Skin of body (tissue), 2 donors: ENCODE data around the gene CSH1. TPM values are rescaled to one million over a fixed set of nuclear protein-coding genes. Genes with fewer than 3 reads are reported as not detected.
"Not testable (repeated sequence)": the region's sequence is repeated elsewhere in the genome, so short reads cannot be mapped to it uniquely, and the experiment has no call there.

ENCODE experiments used
- DNase-seq: peaks from one replicate; lab custom pipeline; 2025; lab: John Stamatoyannopoulos, UW
- total RNA-seq: library from RNA; depleted of rRNA; stranded (reverse); fragments of >200 nt; gene quantifications from one replicate; pipeline ENCODE4 v1.2.3, GENCODE V29; 2014

The CSH1 gene
- total RNA-seq, 1 donor from 2014 or later, result not detected

- not testable (repeated sequence) for DNase-seq
Measured at GRCh38 chr17:63904796-63905195, 8.4 kb upstream of the CSH1 start.

- not testable (repeated sequence) for DNase-seq
Measured at GRCh38 chr17:63903787-63904201, 7.4 kb upstream of the CSH1 start.

DNA sequence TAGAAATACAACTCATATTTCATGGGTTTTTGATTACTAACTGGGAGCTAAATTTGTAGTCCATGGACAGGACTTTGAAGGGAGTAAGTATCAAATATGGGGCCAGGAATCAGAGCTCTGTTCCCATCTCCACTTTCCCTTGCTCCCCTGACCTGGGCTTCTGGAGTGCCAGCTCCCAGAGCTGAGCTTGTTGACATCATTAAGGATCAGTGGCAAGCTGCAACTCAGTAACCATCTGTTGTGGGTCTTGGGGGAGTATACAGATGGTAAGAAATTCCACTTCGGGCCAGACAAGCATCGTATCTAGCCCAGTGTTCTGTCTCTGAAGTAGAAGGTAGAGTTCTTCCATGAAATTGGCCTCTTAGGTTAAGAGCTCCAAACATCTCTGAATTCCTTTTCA, 5.6 kb upstream of the CSH1 start:
- not testable (repeated sequence) for DNase-seq

GRCh38 chr17:63898899-63899798, 2.8 kb upstream of the CSH1 start:
- not testable (repeated sequence) for DNase-seq

- not testable (repeated sequence) for DNase-seq
Measured at GRCh38 chr17:63894821-63895220, 1.6 kb downstream of the CSH1 start.

GRCh38 chr17:63894021-63894420, 2.4 kb downstream of the CSH1 start:
- DNase-seq, result not testable (repeated sequence)

DNA sequence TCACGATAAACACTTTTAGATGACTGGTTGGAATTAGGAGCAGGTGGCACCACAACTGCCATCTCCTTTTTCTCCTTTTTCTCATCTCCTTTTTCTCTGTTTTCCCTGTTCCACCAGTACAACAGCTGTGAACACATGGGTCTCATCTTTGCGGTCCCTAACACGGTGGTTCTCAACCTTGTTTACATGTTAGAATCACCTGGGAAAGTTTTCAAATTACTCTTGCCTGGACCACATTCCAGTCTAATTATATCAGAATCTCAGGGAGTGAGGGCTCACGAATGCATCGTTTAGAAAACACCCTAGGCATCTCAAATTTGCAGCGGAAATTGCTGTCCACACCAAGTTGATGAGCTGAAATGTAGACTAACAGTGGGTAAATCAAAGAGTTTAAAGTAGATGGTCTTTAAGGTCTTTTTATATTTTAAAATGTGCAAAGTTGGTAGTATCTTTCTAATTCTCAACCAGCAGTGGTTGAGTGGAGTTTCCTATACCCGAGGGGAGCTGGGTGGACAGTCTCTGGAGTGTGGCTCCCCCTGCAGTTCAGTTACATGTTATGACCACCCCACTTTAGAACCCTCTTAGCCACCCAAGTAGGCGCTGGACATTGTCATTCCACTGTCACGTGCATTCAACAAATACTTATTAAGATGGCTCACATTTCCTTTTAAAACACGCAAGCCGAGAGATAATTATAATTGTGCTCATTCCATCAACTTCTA, 3.9 kb downstream of the CSH1 start:
- DNase-seq, result not testable (repeated sequence)

DNA sequence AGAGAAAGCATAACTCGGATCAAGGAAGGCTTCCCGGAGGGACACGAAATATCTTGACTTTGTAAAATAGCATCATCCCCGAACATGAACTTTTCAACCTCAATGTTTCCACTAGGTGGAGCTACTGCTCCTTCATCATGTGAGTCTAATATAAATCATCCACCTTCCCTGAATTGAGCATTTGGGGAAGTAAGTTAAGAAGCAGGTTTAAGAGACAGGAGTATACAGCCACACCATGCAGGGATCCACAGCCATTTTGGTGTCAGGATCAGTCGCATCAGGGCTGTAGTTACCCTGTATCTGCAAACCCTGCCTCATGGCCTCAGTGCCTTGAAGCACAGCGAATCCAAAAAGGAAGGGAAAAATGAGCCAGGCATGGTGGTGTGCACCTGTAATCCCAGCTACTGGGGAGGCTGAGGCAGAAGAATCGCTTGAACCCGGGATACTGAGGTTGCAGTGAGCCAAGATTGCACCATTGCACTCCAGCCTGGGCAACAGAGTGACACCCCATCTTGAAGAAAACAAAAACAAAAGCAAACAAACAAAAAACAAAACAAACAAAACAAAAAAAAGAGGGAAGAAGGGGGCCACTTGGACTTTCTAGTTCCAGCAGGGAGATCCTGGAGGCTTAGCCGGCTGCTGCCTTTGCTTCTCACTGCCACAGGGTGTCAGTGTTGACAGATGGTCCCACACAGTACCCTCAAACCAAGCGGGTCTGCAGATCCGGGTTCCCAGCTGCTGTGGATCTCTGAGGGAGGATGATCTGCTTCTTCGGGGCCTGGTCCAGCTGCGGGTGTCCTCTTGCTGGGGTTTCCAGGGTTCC, 7.1 kb downstream of the CSH1 start:
- not testable (repeated sequence) for DNase-seq

DNA sequence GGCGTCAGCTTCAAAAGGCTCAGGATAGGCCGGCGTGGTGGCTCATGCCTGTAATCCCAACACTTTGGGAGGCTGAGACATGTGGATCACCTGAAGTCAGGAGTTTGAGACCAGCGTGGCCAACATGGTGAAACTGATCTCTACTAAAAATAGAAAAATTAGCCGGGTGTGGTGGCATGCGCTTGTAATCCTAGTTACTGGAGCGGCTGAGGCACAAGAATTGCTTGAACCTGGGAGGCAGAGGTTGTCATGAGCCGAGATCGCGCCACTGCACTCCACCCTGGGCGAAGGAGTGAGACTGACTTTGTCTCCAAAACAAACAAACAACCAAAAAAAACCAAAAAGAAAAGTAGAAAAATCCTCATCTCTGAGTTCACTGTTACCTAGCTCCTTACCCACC, 11.3 kb downstream of the CSH1 start:
- not testable (repeated sequence) for DNase-seq

GRCh38 chr17:63882626-63883126, 13.7 kb downstream of the CSH1 start:
- DNase-seq, result not testable (repeated sequence)

DNA sequence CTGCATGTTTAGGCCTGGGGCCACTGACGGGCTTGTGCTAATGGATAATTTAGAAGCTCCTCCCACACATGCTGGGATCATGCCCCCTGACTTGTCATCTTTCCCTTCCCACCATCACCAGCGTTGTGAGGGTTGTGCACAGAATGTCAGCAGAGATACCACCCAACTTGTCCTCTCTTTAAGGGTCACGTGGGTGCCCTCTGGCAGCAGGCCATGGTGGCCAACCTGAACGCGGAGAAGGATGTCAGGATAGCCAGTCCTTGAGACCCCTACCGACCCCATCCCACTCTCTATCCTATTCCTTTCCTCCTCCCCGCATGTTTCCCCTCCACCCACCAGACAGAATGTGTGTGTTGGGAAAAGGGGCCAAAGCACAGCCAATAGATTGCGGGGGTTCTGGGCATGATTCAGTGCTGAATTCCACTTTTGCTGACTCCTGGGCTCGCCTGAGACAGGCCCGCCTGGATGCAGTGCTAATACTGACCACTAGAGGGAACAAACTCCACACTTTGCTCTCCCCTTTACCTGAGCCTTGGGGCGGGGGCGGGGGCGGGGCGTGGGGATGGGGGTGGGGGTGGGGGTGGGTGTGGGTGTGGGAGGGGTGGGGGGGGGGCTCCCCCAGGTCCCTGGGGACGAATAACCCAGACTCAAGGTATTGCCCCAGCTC, 14.3 kb downstream of the CSH1 start, which contains the start of gene GH2:
TSS of gene GH2 (minus strand) at position 10 of the 667 bp plus-strand sequence. CDS start 143 bp downstream, outside the sequence.
- no peak for DNase-seq

DNA sequence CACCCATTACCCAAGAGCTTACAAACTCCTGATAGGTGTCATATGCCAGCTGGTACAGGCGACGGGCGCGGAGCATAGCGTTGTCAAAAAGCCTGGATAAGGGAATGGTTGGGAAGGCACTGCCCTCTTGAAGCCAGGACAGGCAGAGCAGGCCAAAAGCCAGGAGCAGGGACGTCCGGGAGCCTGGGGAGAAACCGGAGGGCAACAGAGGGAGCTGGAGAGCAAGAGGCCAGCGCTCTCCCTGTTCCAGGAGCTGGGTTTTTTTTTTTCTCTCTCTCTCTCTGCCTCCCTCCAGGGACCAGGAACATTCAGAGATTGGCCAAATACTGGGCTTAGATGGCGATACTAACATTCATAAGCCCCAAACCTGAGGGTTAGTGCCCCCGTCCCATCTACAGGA, 15.0 kb downstream of the CSH1 start:
- not testable (repeated sequence) for DNase-seq

- no peak for DNase-seq
Measured at GRCh38 chr17:63880706-63881105, 15.7 kb downstream of the CSH1 start.

- DNase-seq, result not testable (repeated sequence)
Measured at GRCh38 chr17:63878413-63878812, 18.0 kb downstream of the CSH1 start.

DNA sequence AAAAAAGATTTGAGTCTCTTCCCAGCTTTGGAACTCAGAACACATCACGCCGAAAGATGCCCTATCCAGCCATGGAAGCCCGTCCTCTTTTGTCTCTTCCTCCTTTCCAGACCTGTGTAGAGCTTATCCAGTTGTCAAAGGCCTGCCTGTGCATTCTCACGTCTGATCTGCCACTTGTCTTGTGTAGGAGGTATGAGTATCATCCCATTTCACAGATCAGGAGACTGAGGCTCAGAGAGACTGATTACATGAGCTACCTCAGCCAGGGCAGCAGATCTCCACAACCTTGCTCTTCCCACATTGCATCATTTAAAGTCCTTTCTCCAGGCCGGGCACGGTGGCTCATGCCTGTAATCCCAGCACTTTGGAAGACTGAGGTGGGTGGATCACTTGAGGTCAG, 21.7 kb downstream of the CSH1 start:
- not testable (repeated sequence) for DNase-seq

GRCh38 chr17:63874061-63874626, 22.2 kb downstream of the CSH1 start:
- not testable (repeated sequence) for DNase-seq

DNA sequence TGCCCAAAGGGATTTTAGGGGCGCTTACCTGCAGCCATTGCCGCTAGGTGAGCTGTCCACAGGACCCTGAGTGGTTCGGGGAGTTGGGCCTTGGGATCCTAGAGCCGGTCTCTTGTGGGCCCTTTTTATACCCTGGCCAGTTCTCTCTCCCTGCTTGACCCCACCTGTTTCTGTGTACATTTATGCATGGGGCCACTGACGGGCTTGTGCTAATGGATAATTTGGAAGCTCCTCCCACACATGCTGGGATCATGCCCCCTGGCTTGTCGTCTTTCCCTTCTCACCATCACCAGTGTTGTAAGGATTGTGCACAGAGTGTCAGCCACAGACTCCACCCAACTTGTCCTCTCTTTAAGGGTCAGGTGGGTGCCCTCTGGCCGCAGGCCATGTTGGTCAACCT, 22.8 kb downstream of the CSH1 start, which contains the start of gene CSH2:
TSS of gene CSH2 (minus strand) at position 101 of the 400 bp plus-strand sequence. CDS start at position 38, 63 bp downstream.
- DNase-seq, result not testable (repeated sequence)

GRCh38 chr17:63871646-63872365, 24.6 kb downstream of the CSH1 start:
- DNase-seq, result not testable (repeated sequence)

GRCh38 chr17:63870292-63870665, 26.1 kb downstream of the CSH1 start:
- not testable (repeated sequence) for DNase-seq
